ENCODE measurements around the gene FARP1.

The FARP1 gene

GRCh38 chr13:98141509-98142379 lies 1.1 kb upstream of the FARP1 start:
- peak; percentile 52 for DNase-seq

DNA sequence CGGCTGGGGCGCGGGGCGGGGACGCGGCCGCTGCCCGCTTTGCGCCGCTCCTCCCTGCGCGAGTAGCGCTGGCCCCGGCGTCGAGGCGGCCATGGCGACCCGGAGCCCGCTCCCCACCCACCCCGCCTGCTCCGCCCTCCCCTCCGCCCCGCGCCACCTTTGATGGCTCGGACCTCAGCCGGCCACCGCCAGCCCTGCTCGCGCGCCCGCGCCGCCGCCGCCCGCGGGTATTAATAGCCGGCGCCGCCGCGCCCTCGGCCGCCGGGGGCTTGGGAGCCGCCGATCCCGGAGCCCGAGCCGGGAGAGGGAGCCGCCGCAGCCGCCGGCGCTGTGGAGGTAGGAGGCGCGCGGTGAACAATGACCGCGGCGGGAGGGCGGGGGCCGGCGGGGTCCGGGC lies 261 bp downstream of the FARP1 start:
- DNase-seq, result no peak

- no peak for DNase-seq
Measured at GRCh38 chr13:98143601-98144026, 720 bp downstream of the FARP1 start.

DNA sequence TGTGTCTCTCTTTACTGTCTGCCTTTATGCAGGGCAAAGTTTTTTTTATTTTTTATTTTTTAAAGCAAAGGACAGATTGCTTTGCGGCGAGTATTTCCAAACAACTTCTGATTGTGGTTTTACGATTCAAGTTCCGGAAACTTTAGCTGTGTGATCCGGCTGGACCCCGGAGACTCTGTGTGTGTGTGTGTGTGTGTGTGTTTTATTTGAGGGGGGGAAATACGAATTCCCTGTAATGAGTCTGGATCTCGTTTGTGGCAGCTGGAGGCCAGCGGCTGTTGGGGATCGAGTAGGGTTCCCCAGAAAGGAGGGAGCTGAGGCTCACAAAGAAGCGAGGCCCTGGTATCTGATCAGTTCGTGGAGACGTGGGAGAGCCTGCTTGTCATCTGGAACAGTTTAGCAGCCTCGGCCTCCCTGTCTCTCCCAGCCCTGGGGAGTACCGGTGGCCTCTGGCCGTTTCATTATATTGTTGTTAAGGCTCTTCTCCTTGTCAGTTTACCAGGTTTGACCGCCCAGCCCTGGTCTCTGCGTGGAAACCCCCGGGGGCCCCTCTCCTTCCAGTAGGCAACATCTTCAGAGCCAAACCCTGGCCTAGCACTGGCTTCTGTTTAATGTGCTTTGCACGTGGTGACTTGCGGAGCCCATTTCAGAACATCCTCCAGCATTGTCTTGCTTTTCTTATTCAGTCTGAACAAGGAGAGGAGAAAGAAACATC lies 1.3 kb downstream of the FARP1 start:
- no peak for DNase-seq

GRCh38 chr13:98144801-98145350 lies 2.0 kb downstream of the FARP1 start:
- peak; percentile 8 for DNase-seq

DNA sequence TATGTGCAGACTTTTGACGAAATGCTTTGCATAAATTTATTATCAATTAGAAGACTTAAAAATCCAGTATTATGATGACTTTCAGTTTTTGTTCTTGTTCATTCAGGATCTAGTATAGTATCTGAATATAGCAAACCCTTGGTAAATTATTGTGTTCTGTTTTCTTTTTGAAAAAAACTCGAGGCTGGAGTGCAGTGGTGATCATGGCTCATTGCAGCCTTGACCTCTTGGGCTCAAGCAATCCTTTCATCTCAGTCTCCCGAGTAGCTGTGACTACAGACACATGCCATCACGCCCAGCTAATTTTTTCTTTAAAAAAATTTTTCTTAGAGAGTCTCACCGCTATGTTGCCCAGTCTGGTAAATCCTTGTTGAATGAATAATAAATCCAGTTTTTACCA lies 4.6 kb downstream of the FARP1 start:
- DNase-seq, result no peak

DNA sequence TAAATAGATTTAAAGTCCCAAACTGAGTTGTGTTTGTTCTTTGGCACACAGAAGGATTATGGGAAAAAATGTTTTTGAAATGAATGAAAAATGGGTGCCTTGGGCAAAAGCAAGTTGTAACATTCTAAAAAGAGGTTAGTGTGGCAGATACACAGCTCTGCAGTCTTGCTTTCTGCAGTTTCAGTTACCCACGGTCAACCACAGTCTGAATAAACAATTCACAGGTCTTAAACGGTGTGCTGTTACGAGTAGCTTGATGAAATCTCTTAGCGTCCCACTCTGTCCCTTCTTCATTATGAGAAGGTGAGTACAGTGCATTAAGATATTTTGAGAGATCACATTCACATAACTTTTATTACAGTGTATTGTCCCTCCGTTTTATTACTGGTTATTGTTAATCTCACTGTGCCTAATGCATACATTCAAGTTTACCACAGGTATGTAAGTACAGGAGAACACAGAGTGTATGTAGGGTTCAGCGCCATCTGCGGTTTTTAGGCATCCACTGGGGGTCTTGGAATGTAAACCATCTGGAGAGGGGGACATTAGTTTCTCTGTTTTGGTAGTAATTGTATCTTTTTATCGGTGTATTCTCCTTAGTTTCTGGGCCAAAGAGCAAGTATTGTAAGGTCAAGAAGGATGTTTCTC lies 8.1 kb downstream of the FARP1 start:
- DNase-seq, result peak; percentile 17

DNA sequence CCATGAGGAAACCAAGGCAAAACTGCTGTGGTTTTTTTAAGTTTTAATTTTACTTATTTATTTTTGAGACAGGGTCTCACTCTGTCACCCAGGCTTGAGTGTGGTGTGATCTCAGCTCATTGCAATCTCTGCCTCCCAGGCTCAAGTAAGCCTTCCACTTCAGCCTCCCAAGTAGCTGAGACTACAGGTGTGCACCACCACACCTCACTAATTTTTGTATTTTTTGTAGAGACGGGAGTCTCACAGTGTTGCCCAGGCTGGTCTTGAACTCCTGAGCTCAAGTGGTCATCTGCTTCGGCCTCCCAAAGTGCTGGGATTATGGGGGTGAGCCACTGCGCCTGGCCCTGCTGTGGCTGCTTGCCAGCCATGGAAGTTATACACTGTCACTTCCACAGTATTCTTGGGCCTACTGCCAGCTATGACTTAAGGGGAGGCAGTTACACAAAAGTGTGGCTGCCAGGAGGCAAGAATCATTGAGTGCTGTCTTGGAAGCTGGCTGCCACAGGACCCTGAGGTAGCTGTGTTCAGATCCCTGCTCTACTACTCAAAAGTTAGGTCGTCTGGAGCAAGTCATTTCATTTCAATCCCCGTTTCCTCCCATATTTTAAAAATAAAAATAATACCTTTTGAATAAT lies 12.7 kb downstream of the FARP1 start:
- DNase-seq, result no peak

DNA sequence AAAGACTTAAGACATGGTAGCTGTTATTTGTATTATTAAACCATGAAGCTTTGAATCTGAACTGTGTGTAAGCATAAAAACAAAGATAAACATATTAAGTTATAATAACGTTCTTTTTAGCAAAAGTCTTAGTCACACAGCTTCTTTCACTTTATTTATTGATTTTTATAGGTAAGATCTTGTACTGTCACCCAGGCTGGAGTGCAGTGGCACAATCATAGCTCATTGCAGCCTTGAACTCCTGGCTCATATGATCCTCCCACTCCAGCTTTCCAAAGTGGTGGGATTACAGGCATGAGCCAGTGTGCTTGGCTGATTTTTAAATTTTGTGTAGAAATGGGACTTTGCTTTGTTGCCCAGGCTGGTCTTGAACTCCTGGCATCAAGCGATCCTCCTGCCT lies 13.4 kb downstream of the FARP1 start:
- no peak for DNase-seq

- DNase-seq, result no peak
Measured at GRCh38 chr13:98157188-98157587, 14.3 kb downstream of the FARP1 start.

- no peak for DNase-seq
Measured at GRCh38 chr13:98157609-98158008, 14.7 kb downstream of the FARP1 start.

DNA sequence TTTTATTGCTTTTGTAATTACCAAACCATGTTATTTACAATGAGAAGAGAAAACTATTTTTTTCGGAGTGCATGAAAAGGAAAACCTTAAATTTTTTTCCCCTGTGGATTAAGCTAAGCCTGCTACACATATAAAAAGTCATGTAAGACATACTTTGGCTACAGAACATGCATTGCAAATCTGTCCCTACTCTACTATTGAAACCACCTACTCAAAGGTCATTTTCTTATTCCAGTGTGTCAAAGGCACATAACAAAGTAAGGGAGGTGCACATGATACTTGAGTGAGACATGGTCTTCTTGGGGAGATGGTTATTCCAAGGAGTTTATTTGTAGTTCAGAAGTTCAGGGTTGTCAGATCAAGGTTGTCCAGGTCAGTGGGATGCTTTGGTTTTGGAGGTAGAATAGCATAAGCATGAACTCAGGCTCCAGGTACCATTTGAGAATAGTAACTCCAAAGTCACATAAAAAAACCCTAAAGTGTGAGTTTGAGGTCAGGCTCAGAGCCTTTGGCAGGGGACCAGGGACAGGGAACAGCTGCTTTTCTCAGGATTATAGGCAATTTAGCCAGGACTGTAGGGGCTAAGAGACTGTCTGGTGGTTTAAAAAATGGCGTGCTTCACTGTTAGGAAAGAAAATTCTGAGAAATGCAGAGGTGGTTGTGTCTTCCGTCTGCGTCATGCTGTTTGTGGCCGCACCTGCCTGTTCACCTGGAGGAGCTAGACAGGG lies 15.4 kb downstream of the FARP1 start:
- DNase-seq, result no peak

GRCh38 chr13:98162935-98163334 lies 20.0 kb downstream of the FARP1 start:
- no peak for DNase-seq

GRCh38 chr13:98169331-98169730 lies 26.4 kb downstream of the FARP1 start:
- DNase-seq, result no peak

- no peak for DNase-seq
Measured at GRCh38 chr13:98171900-98172589, 29.2 kb downstream of the FARP1 start.

DNA sequence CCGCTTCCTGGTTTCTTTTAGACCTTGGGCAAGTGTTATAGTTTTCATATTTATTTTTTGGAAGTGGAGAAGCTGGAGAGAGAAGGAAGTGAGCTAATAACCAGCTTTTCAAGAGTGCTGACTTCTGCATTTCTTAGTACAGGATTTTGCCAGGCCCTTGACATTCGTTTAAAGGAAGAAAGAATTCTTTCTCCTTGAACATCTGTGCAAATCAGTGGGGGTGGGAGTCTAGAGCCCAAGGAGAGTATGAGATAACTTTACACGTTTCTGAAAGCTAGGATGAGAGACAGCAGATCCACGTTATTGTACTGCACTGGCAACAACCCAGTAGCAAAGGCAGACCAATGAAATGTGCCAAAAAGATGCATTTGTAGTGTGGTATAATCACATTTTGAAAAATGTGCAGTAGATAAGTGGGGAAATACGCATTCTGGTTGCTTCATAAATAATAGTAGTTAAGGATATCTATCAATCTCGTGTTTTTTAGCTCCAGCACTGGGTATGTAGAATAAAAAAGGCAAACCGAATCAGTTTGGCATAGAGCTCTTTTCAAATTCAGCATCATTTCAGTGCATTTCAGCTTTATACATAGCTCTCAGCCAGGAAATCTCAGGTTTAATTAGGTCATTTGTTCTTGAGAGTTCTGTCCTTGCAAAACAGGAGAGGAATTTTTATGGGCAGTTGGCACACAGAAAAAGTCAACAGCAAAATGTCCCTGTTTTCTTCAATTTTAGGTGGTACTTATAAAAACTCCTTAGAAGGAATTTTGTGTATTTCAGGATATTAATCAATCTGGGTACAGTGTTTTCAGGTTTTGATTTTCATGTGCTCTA lies 29.9 kb downstream of the FARP1 start:
- DNase-seq, result no peak

- DNase-seq, result no peak
Measured at GRCh38 chr13:98173431-98174152, 30.7 kb downstream of the FARP1 start.

GRCh38 chr13:98174307-98174706 lies 31.4 kb downstream of the FARP1 start:
- DNase-seq, result no peak

DNA sequence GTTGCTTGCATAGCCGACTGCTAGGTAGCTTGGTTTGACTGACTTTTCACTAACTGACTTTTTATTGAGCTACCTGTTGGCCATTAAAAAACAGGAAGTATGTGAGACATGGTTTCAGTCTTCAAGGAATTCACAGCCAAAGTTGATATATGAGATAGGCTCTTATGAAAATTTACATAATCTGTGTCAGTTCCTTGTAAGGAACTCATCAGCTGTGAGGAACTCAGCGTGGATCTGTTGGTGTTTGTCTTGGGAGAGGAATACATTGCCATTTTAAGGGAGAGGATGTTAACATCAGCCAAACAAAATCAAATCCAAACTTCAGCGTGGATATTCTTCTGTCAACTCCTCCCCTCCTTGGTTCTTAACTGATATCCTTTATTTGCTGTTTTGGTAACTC lies 32.1 kb downstream of the FARP1 start:
- DNase-seq, result no peak

- no peak for DNase-seq
Measured at GRCh38 chr13:98175823-98176222, 32.9 kb downstream of the FARP1 start.

Data from NCI-H2107 (cell line).